Body of pancreas (tissue), 4 donors: ENCODE results near the gene ESYT2. TPM values are rescaled to one million over a fixed set of nuclear protein-coding genes. Genes with fewer than 3 reads are reported as not detected.

ENCODE experiments used
- ATAC-seq: fragments of 150-250 bp; one replicate; pipeline ENCODE4 v1.9.1; 2016
- DNase-seq, 4 donors: peaks; one replicate each; pipeline ENCODE4 v3.0.0-alpha.2; 2019
- H3K27ac ChIP-seq, 4 donors: fragments of 200-600 bp; sonication (generic); 1 replicate in 3 of 4; 2 replicates in 1 of 4; pipeline versions ENCODE4 v1.5.1 to v1.6.1; 2016 to 2019; ENCODE audit warnings: mild to moderate bottlenecking in 1 of 4, mixed read lengths in 1 of 4, moderate library complexity in 1 of 4
- H3K27me3 ChIP-seq, 2 donors: fragments of 200-600 bp; sonication (generic); one replicate each; pipeline ENCODE4 v1.6.0; 2016; ENCODE audit warnings: mild to moderate bottlenecking in 1 of 2
- H3K36me3 ChIP-seq, 2 donors: fragments of 200-600 bp; sonication (generic); replicated peaks in 1 of 2; 2 replicates each; pipeline ENCODE4 v1.5.1; 2016; ENCODE audit warnings: low read depth in 2 of 2; ENCODE audit not compliant: insufficient read depth in 1 of 2
- H3K4me1 ChIP-seq: fragments of 200-600 bp; sonication (generic); one replicate; pipeline ENCODE4 v1.6.0; 2016
- H3K4me3 ChIP-seq, 2 donors: fragments of 200-600 bp; sonication (generic); 1 replicate in 1 of 2; 2 replicates in 1 of 2; pipeline ENCODE4 v1.5.1; 2016 to 2019
- H3K9me3 ChIP-seq, 3 donors: fragments of 200-600 bp; sonication (generic); 1 replicate in 2 of 3; 2 replicates in 1 of 3; pipeline ENCODE4 v1.5.1; 2016
- POLR2A ChIP-seq, 3 donors: fragments of 450-650 bp; IDR thresholded peaks; one replicate each; pipeline ENCODE4 v1.6.1; 2016; ENCODE audit warnings: antibody characterized with exemption in 3 of 3, mild to moderate bottlenecking in 2 of 3
- WGBS, 2 donors: methylation state at CpG; one replicate each; pipeline ENCODE4 v1.1.5; 2017; 5-methylcytosine and 5-hydroxymethylcytosine counted together
- intact Hi-C: fragments of 100-400 bp; cut with DNase I; formaldehyde crosslinking; loops from one replicate; pipeline ENCODE4 v1.15.1; 2023
- total RNA-seq, 2 donors: library from RNA; depleted of rRNA; stranded (reverse); fragments of >200 nt; gene quantifications; one replicate each; pipeline ENCODE4 v1.1.0, GENCODE V29; 2016
- TF ChIP-seq, protein P1 (sequence below), 7 experiments: fragments of 450-650 bp in 4 of 7; fragments of 200-600 bp in 3 of 7; sonication (generic) in 3 of 7; IDR thresholded peaks; one replicate each; pipeline ENCODE4 v1.5.1; 2016 to 2019; ENCODE audit warnings: antibody characterized with exemption in 7 of 7

ESYT2 gene
- total RNA-seq, 2 donors from 2014 or later = 35.9 to 40.5 TPM

- 67 to 74% methylated on average over 7 of the region's 7 CpGs for WGBS, 2 donors
- no peak for ATAC-seq
Observed at GRCh38 chr7:158854681-158855081, 25.4 kb upstream of the ESYT2 start.

DNA sequence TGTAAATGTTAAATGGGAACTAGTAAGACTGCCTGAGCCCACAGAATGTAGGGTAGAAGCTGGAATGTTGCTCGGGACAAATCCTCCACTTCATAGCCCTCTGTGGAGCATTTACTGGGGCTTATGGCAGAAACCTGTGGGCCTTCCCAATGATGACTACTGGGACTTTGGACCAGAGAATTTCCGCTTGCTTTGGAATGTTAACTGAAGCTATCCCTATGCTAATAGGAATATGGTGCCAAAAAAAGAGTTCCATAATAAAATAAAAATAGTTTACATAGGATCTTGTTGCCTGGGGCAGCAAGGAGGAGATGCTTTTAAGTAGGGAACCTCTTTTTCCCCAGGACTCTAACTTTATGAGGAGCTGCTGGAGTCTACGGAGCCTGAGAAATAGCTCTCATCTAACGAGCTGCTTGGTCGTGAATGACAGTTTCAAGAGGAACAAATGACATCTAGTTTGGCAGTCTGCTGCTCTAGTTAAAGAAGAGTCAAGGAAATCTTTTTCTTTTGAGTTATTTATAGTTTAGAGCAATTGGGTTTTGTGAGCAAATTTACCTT is 21.3 kb upstream of the ESYT2 start:
- no peak for TF ChIP-seq POLR2A (IDR thresholded peaks at IDR 0.05)
- TF ChIP-seq, protein P1, sequence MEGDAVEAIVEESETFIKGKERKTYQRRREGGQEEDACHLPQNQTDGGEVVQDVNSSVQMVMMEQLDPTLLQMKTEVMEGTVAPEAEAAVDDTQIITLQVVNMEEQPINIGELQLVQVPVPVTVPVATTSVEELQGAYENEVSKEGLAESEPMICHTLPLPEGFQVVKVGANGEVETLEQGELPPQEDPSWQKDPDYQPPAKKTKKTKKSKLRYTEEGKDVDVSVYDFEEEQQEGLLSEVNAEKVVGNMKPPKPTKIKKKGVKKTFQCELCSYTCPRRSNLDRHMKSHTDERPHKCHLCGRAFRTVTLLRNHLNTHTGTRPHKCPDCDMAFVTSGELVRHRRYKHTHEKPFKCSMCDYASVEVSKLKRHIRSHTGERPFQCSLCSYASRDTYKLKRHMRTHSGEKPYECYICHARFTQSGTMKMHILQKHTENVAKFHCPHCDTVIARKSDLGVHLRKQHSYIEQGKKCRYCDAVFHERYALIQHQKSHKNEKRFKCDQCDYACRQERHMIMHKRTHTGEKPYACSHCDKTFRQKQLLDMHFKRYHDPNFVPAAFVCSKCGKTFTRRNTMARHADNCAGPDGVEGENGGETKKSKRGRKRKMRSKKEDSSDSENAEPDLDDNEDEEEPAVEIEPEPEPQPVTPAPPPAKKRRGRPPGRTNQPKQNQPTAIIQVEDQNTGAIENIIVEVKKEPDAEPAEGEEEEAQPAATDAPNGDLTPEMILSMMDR (IDR thresholded peaks at IDR 0.05) = no peak
- DNase-seq (no peak), ATAC-seq (no peak)
- Histone ChIP-seq H3K27me3 (no peaks in the 10 kb centered on the region), H3K36me3 (no peaks in the 10 kb centered on the region), H3K27ac (no peak overlapping the region), H3K4me1 (no peaks in the 10 kb centered on the region), H3K9me3 (no peaks in the 10 kb centered on the region), H3K4me3 (no peak overlapping the region)
- WGBS, 2 donors = 63 to 70% methylated on average over 5 of the region's 5 CpGs
- intact Hi-C loops = no loop called here

More at GRCh38 chr7:158854681-158855081, 25.4 kb upstream of the ESYT2 start:
- H3K4me3 ChIP-seq = no peak overlapping the region
- no peaks in the 10 kb centered on the region for H3K36me3 ChIP-seq
- no peak for DNase-seq
- no peak for TF ChIP-seq POLR2A (IDR thresholded peaks at IDR 0.05)
- TF ChIP-seq, protein P1 (IDR thresholded peaks at IDR 0.05) = no peak
- H3K27me3 ChIP-seq = no peaks in the 10 kb centered on the region
- H3K9me3 ChIP-seq = no peaks in the 10 kb centered on the region
- intact Hi-C loops = no loop called here
- no peak overlapping the region for H3K27ac ChIP-seq
- H3K4me1 ChIP-seq = peaks cover 10% of the 10 kb centered on the region

DNA sequence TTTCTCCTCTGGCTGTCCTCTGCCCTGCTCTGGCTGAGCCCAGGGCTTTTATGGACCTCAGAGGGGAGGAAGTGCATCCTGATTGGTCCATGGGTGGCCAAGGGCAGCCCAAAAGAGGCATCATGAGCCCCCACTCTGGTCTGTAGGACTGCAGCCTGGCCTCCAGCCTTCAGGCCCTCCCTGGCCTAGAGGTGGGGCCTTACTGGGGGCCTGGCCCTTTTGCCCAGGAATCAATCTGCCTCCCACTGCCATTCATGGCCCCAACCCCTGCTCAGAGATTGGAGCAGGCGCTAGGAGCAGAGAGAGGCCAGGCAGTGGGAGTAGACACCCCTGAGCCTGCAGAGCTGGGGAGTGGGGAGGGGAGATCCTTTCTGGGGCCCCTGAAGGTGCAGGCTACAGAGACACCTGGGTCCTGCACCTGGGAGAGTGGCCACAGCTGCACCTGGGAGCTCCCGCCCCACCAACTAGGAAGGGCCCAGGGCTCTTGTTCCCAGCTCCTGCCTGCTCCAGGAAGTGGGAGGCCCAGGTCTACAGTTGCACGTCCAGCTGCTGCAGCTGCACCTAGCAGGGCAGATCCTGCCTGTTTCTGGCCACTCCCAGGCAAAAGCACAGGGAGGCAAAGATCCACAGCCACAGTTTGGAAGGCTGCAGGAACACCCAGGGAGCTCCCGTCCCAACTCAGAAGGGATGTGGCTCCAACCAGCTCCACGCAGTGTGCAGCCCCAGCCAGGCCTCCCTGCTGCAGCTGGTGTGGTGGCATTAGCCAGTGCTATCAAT is 20.6 kb upstream of the ESYT2 start:
- H3K27me3 ChIP-seq = no peaks in the 10 kb centered on the region
- H3K27ac ChIP-seq = no peak overlapping the region
- no peaks in the 10 kb centered on the region for H3K36me3 ChIP-seq
- no peaks in the 10 kb centered on the region for H3K9me3 ChIP-seq
- ATAC-seq (no peak), DNase-seq (no peak)
- intact Hi-C loops = no loop called here
- WGBS, 2 donors = 67 to 94% methylated on average over 1 to 5 of the region's 5 CpGs
- H3K4me3 ChIP-seq = no peak overlapping the region
- TF ChIP-seq POLR2A (IDR thresholded peaks at IDR 0.05) = no peak
- TF ChIP-seq, protein P1 (IDR thresholded peaks at IDR 0.05) = no peak
- H3K4me1 ChIP-seq = no peaks in the 10 kb centered on the region

DNA sequence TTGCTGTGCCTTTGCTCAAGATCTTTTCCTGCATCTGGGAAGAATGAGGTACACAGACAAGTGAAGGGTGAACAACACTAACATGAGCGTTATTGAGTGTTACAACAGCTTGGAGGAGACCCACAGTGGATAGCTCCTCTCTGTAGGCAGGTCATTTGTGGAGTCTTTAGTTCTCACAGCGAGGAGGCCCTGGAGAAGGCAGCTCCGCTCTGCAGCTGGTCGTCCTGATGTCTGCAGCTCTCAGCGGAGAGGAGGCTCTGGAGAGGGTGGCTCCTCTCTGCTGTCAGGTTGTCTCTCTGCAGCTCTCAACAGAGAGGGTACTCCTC is 20.1 kb upstream of the ESYT2 start:
- no peak for ATAC-seq
- no peak for TF ChIP-seq POLR2A (IDR thresholded peaks at IDR 0.05)
- TF ChIP-seq, protein P1 (IDR thresholded peaks at IDR 0.05) = no peak
- no peak for DNase-seq
- intact Hi-C loops = no loop called here
- no peak overlapping the region for H3K4me3 ChIP-seq
- WGBS, 2 donors = 89 to 91% methylated on average over 4 to 5 of the region's 5 CpGs
- no peaks in the 10 kb centered on the region for H3K27me3 ChIP-seq
- H3K27ac ChIP-seq = no peak overlapping the region
- H3K4me1 ChIP-seq = no peaks in the 10 kb centered on the region
- H3K36me3 ChIP-seq = no peaks in the 10 kb centered on the region
- no peaks in the 10 kb centered on the region for H3K9me3 ChIP-seq

DNA sequence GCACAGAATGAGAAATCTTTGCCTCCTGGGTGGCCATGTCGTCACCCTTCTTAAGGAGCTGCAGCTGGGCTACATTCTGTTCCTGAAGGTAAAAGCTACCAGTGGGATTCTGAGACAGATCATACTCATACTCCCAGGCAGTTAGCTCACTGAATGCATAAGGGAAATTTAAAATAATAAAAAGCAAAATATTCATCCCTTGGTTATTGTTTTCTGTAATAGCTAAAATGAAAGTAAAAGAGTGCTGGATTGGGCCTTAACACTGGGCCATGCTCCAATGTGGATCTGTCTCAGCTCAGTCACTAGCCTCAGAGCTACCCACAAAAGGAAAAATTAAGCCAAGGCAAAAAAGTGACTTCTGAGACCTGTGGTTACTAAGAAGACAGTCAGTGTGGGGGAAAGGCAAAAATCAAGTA is 18.1 kb upstream of the ESYT2 start:
- Histone ChIP-seq H3K27me3 (no peaks in the 10 kb centered on the region), H3K27ac (no peak overlapping the region), H3K4me3 (no peak overlapping the region), H3K4me1 (no peaks in the 10 kb centered on the region), H3K36me3 (no peaks in the 10 kb centered on the region), H3K9me3 (no peaks in the 10 kb centered on the region)
- 77 to 79% methylated on average over 1 of the region's 1 CpG for WGBS, 2 donors
- DNase-seq (no peak), ATAC-seq (no peak)
- intact Hi-C loops = no loop called here
- no peak for TF ChIP-seq POLR2A (IDR thresholded peaks at IDR 0.05)
- TF ChIP-seq, protein P1 (IDR thresholded peaks at IDR 0.05) = no peak
